WTC11 (cell line): ENCODE measurements around the gene CNTNAP2. TPM values are rescaled to one million over a fixed set of nuclear protein-coding genes. Genes with fewer than 3 reads are reported as not detected.

Experiments
- ATAC-seq: fragments of 200-7000 bp; cut with Tn5 transposase; 2 replicates; pipeline ENCODE4 v1.10.0; 2021; ENCODE audit warnings: mild to moderate bottlenecking, moderate library complexity
- CTCF ChIA-PET: fragments of 300-600 bp; sonication (Branson Sonifier 250); formaldehyde crosslinking; loops from one replicate; lab custom pipeline; 2021; ENCODE audit warnings: antibody characterized with exemption; lab: Charles Lee
- POLR2A ChIA-PET: fragments of 350-600 bp; sonication (Branson Sonifier 250); formaldehyde crosslinking; loops from one replicate; lab custom pipeline; 2021; ENCODE audit warnings: antibody characterized with exemption; lab: Charles Lee
- DNase-seq: peaks from one replicate; pipeline ENCODE4 v3.0.0; 2021; ENCODE audit warnings: low spot score
- H3K27ac Mint-ChIP-seq: 2 replicates; pipeline ENCODE4 v1.8.0; 2021; ENCODE audit warnings: mixed read lengths
- H3K27me3 Mint-ChIP-seq: 2 replicates; pipeline ENCODE4 v1.8.0; 2021; ENCODE audit warnings: low read depth, mild to moderate bottlenecking, moderate library complexity, mixed read lengths
- H3K36me3 Mint-ChIP-seq: 2 replicates; pipeline ENCODE4 v1.8.0; 2021; ENCODE audit warnings: mixed read lengths
- H3K4me1 Mint-ChIP-seq: 2 replicates; pipeline ENCODE4 v1.8.0; 2022; ENCODE audit warnings: mixed read lengths
- H3K4me3 Mint-ChIP-seq: 2 replicates; pipeline ENCODE4 v1.8.0; 2021; ENCODE audit warnings: mild to moderate bottlenecking, moderate library complexity, mixed read lengths
- H3K9me3 Mint-ChIP-seq: 2 replicates; pipeline ENCODE4 v1.8.0; 2021; ENCODE audit warnings: mixed read lengths
- ATF3 ChIP-seq: sonication (generic); formaldehyde crosslinking; conservative IDR thresholded peaks from 2 replicates; pipeline ENCODE4 v1.8.1; 2022; ENCODE audit warnings: mild to moderate bottlenecking, missing genetic modification reagents
- CREM ChIP-seq: sonication (generic); formaldehyde crosslinking; IDR thresholded peaks from 2 replicates; pipeline ENCODE4 v1.8.1; 2022; ENCODE audit warnings: mild to moderate bottlenecking, missing genetic modification reagents, moderate library complexity
- E2F5 ChIP-seq: sonication (generic); formaldehyde crosslinking; IDR thresholded peaks from 2 replicates; pipeline ENCODE4 v1.8.1; 2022; ENCODE audit warnings: mild to moderate bottlenecking, moderate library complexity, missing genetic modification reagents
- FOXJ3 ChIP-seq: sonication (generic); formaldehyde crosslinking; IDR thresholded peaks from 2 replicates; pipeline ENCODE4 v1.9.0; 2021; ENCODE audit warnings: missing genetic modification reagents, mild to moderate bottlenecking, borderline replicate concordance
- GTF2I ChIP-seq: fragments of 250-450 bp; sonication (Bioruptor Pico); conservative IDR thresholded peaks from 2 replicates; pipeline ENCODE4 v1.4.0; 2021; ENCODE audit warnings: mild to moderate bottlenecking
- JAZF1 ChIP-seq: fragments of 250-450 bp; sonication (Bioruptor Pico); IDR thresholded peaks from 2 replicates; pipeline ENCODE4 v1.9.0; 2021; ENCODE audit warnings: moderate library complexity, mild to moderate bottlenecking, inconsistent platforms
- JUN ChIP-seq: sonication (generic); formaldehyde crosslinking; IDR thresholded peaks from 2 replicates; pipeline ENCODE4 v1.8.0; 2023; ENCODE audit warnings: mild to moderate bottlenecking, missing genetic modification reagents
- MYBL2 ChIP-seq: sonication (generic); formaldehyde crosslinking; IDR thresholded peaks from 2 replicates; pipeline ENCODE4 v1.8.1; 2023; ENCODE audit warnings: mild to moderate bottlenecking, moderate library complexity, missing genetic modification reagents
- NFATC4 ChIP-seq: fragments of 250-450 bp; sonication (Bioruptor Pico); IDR thresholded peaks from 2 replicates; pipeline ENCODE4 v1.9.0; 2021; ENCODE audit warnings: mild to moderate bottlenecking
- NFE2L1 ChIP-seq: sonication (generic); formaldehyde crosslinking; IDR thresholded peaks from 2 replicates; pipeline ENCODE4 v1.8.1; 2023; ENCODE audit warnings: missing genetic modification reagents
- NR1H2 ChIP-seq: sonication (generic); formaldehyde crosslinking; IDR thresholded peaks from 2 replicates; pipeline ENCODE4 v1.9.0; 2021; ENCODE audit warnings: mild to moderate bottlenecking, moderate library complexity, missing genetic modification reagents
- PRRX2 ChIP-seq: fragments of 250-450 bp; sonication (Bioruptor Pico); IDR thresholded peaks from 2 replicates; pipeline ENCODE4 v1.8.0; 2021; ENCODE audit warnings: mild to moderate bottlenecking
- ZNF219 ChIP-seq: sonication (generic); formaldehyde crosslinking; IDR thresholded peaks from 2 replicates; pipeline ENCODE4 v1.8.0; 2023; ENCODE audit warnings: missing genetic modification reagents, mild to moderate bottlenecking, borderline replicate concordance
- ZNF396 ChIP-seq: fragments of 250-450 bp; sonication (Bioruptor Pico); IDR thresholded peaks from 2 replicates; pipeline ENCODE4 v1.8.0; 2021; ENCODE audit warnings: mild to moderate bottlenecking, moderate library complexity, borderline replicate concordance
- ZNF532 ChIP-seq: fragments of 250-450 bp; sonication (Bioruptor Pico); IDR thresholded peaks from 2 replicates; pipeline ENCODE4 v1.9.0; 2021; ENCODE audit warnings: mild to moderate bottlenecking, borderline replicate concordance
- total RNA-seq: library from RNA; stranded (reverse); gene quantifications from 3 replicates; pipeline ENCODE4 v1.2.3, GENCODE V29; 2021
- TF ChIP-seq, protein P1 (sequence below): sonication (generic); formaldehyde crosslinking; IDR thresholded peaks from 2 replicates; pipeline ENCODE4 v1.8.1; 2023; ENCODE audit warnings: mild to moderate bottlenecking, missing genetic modification reagents, moderate library complexity
- TF ChIP-seq, protein P2 (sequence below): sonication (generic); formaldehyde crosslinking; IDR thresholded peaks from 2 replicates; pipeline ENCODE4 v1.8.1; 2022; ENCODE audit warnings: missing genetic modification reagents, borderline replicate concordance
- TF ChIP-seq, protein P3 (sequence below): sonication (generic); formaldehyde crosslinking; IDR thresholded peaks from 2 replicates; pipeline ENCODE4 v1.8.1; 2022; ENCODE audit warnings: low read depth, mild to moderate bottlenecking, moderate library complexity, missing genetic modification reagents, borderline replicate concordance
- TF ChIP-seq, protein P4 (sequence below): sonication (generic); formaldehyde crosslinking; IDR thresholded peaks from 2 replicates; pipeline ENCODE4 v1.8.0; 2023; ENCODE audit warnings: mild to moderate bottlenecking, missing genetic modification reagents
- TF ChIP-seq, protein P5 (sequence below): sonication (generic); formaldehyde crosslinking; IDR thresholded peaks from 2 replicates; pipeline ENCODE4 v1.8.1; 2022; ENCODE audit warnings: mild to moderate bottlenecking, missing genetic modification reagents, moderate library complexity, borderline replicate concordance

The CNTNAP2 gene
- total RNA-seq, 1 experiment from 2014 or later: 63.8 TPM

GRCh38 chr7:148177972-148178371, 2061.4 kb downstream of the CNTNAP2 start:
- no peaks in the 10 kb centered on the region for H3K9me3 Mint-ChIP-seq
- TF ChIP-seq NFE2L1 (CRISPR knock-in tag) (no peak), ATF3 (CRISPR knock-in tag) (no peak), NR1H2 (CRISPR knock-in tag) (no peak), NFATC4 (no peak), ZNF532 (no peak)
- TF ChIP-seq, protein P1, sequence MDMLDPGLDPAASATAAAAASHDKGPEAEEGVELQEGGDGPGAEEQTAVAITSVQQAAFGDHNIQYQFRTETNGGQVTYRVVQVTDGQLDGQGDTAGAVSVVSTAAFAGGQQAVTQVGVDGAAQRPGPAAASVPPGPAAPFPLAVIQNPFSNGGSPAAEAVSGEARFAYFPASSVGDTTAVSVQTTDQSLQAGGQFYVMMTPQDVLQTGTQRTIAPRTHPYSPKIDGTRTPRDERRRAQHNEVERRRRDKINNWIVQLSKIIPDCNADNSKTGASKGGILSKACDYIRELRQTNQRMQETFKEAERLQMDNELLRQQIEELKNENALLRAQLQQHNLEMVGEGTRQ (CRISPR knock-in tag): no peak
- TF ChIP-seq, protein P2, sequence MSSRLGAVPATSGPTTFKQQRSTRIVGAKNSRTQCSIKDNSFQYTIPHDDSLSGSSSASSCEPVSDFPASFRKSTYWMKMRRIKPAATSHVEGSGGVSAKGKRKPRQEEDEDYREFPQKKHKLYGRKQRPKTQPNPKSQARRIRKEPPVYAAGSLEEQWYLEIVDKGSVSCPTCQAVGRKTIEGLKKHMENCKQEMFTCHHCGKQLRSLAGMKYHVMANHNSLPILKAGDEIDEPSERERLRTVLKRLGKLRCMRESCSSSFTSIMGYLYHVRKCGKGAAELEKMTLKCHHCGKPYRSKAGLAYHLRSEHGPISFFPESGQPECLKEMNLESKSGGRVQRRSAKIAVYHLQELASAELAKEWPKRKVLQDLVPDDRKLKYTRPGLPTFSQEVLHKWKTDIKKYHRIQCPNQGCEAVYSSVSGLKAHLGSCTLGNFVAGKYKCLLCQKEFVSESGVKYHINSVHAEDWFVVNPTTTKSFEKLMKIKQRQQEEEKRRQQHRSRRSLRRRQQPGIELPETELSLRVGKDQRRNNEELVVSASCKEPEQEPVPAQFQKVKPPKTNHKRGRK (CRISPR knock-in tag): no peak
- TF ChIP-seq, all 79 proteins: peak for 0
- CTCF ChIA-PET: no interaction called here
- no peak overlapping the region for H3K27ac Mint-ChIP-seq
- H3K36me3 Mint-ChIP-seq: no peaks in the 10 kb centered on the region
- DNase-seq (no peak), ATAC-seq (no peak)
- no peaks in the 10 kb centered on the region; the same call in 1 of the 2 replicates for H3K27me3 Mint-ChIP-seq
- POLR2A ChIA-PET: no interaction called here
- H3K4me3 Mint-ChIP-seq: no peak overlapping the region
- no peaks in the 10 kb centered on the region for H3K4me1 Mint-ChIP-seq

GRCh38 chr7:148180075-148180474, 2063.5 kb downstream of the CNTNAP2 start:
- Mint-ChIP-seq H3K9me3 (no peaks in the 10 kb centered on the region), H3K36me3 (no peaks in the 10 kb centered on the region), H3K4me1 (peaks cover 2% of the 10 kb centered on the region), H3K27ac (no peak overlapping the region), H3K27me3 (no peaks in the 10 kb centered on the region; the same call in 1 of the 2 replicates), H3K4me3 (no peak overlapping the region)
- CTCF ChIA-PET: no interaction called here
- TF ChIP-seq ZNF219 (CRISPR knock-in tag) (no peak), JUN (CRISPR knock-in tag) (no peak), CREM (CRISPR knock-in tag) (no peak), GTF2I (CRISPR knock-in tag) (no peak), FOXJ3 (CRISPR knock-in tag) (no peak), MYBL2 (CRISPR knock-in tag) (no peak), ZNF396 (no peak), E2F5 (CRISPR knock-in tag) (no peak)
- DNase-seq (no peak), ATAC-seq (no peak)
- POLR2A ChIA-PET: no interaction called here

GRCh38 chr7:148182264-148182663, 2065.7 kb downstream of the CNTNAP2 start:
- Mint-ChIP-seq H3K9me3 (no peaks in the 10 kb centered on the region), H3K36me3 (no peaks in the 10 kb centered on the region), H3K27ac (0 out of 2 replicates have a peak overlapping the region, but pooled peaks have one; percentile 24), H3K4me3 (no peak overlapping the region), H3K27me3 (no peaks in the 10 kb centered on the region; the same call in 1 of the 2 replicates), H3K4me1 (peaks cover 2% of the 10 kb centered on the region)
- ATAC-seq: no peak
- ChIA-PET POLR2A (no interaction called here), CTCF (interaction anchor here (1.4 kb wide), 1 partner anchor 40 kb away, joined by 4 read pairs; no protein-coding TSS in a partner anchor)
- TF ChIP-seq, protein P3, sequence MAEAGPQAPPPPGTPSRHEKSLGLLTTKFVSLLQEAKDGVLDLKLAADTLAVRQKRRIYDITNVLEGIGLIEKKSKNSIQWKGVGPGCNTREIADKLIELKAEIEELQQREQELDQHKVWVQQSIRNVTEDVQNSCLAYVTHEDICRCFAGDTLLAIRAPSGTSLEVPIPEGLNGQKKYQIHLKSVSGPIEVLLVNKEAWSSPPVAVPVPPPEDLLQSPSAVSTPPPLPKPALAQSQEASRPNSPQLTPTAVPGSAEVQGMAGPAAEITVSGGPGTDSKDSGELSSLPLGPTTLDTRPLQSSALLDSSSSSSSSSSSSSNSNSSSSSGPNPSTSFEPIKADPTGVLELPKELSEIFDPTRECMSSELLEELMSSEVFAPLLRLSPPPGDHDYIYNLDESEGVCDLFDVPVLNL: no peak
- TF ChIP-seq, protein P4, sequence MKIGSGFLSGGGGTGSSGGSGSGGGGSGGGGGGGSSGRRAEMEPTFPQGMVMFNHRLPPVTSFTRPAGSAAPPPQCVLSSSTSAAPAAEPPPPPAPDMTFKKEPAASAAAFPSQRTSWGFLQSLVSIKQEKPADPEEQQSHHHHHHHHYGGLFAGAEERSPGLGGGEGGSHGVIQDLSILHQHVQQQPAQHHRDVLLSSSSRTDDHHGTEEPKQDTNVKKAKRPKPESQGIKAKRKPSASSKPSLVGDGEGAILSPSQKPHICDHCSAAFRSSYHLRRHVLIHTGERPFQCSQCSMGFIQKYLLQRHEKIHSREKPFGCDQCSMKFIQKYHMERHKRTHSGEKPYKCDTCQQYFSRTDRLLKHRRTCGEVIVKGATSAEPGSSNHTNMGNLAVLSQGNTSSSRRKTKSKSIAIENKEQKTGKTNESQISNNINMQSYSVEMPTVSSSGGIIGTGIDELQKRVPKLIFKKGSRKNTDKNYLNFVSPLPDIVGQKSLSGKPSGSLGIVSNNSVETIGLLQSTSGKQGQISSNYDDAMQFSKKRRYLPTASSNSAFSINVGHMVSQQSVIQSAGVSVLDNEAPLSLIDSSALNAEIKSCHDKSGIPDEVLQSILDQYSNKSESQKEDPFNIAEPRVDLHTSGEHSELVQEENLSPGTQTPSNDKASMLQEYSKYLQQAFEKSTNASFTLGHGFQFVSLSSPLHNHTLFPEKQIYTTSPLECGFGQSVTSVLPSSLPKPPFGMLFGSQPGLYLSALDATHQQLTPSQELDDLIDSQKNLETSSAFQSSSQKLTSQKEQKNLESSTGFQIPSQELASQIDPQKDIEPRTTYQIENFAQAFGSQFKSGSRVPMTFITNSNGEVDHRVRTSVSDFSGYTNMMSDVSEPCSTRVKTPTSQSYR (CRISPR knock-in tag): no peak
- TF ChIP-seq, protein P5, sequence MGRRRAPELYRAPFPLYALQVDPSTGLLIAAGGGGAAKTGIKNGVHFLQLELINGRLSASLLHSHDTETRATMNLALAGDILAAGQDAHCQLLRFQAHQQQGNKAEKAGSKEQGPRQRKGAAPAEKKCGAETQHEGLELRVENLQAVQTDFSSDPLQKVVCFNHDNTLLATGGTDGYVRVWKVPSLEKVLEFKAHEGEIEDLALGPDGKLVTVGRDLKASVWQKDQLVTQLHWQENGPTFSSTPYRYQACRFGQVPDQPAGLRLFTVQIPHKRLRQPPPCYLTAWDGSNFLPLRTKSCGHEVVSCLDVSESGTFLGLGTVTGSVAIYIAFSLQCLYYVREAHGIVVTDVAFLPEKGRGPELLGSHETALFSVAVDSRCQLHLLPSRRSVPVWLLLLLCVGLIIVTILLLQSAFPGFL (CRISPR knock-in tag): no peak
- TF ChIP-seq PRRX2 (CRISPR knock-in tag): no peak
- no peak for TF ChIP-seq JAZF1
- no peak for DNase-seq
